ENCODE data around the gene SLC39A11.

- TF ChIP-seq TAF1 (IDR thresholded peaks at IDR 0.05; ENCODE audit: low read depth, low read length) (no peak), POLR2A (IDR thresholded peaks at IDR 0.05; ENCODE audit: low read depth, low read length) (no peak)
These were observed 378.0 kb downstream of the SLC39A11 start for GRCh38 chr17:72714357-72714966.

Measured in GM12891 (cell line).